HG03103 (cell line): ENCODE measurements around the gene MBL2.

Experiments used
- ATAC-seq: cut with Tn5 transposase; IDR thresholded peaks from one replicate; pipeline ENCODE4 v1.9.1; 2021; ENCODE audit warnings: low read depth; ENCODE audit not compliant: unreplicated experiment

Gene MBL2

DNA sequence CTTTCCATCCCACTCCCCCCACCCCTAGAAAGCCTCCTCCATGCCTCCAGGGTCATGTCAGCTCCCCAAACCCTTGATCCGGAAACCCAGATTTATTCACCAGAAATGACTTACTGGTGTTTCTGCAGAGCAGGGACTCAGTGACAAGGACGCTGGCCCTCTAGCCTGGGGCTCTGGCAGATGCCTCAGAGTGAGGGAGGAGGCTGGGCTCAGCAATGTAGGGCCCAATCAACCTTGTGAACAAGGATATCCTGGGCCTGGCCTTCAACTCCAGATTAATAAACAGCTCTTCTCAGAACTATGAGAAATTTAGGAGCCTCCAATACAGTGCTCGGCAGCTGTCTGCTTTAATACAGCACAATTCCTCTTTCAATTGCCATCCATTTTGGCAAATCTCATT is at the start of gene MBL2:
MBL2 (minus strand) TSS at position 162 of the 400 bp plus-strand sequence. CDS start 1,149 bp downstream, outside the sequence.
- ATAC-seq, result no peak

DNA sequence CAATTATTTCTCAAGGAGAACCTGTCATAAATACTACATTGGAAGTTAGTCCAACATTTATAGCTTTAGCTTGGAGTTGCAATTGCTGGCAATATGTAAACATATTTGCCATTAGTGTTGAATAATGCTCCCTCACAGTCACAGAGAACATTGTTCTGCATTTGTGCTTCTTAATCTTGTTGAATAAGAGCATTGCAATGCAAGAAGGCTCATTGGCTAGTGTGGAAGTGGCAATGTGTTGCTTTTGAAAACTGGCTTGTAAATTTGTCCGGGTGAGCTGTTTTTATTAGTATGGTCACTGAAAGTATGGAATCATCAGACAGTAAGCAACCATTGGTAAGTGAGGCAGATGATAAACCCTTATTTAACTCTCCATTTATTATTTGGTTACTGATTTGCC is 47.7 kb upstream of the MBL2 start:
- no peak for ATAC-seq

DNA sequence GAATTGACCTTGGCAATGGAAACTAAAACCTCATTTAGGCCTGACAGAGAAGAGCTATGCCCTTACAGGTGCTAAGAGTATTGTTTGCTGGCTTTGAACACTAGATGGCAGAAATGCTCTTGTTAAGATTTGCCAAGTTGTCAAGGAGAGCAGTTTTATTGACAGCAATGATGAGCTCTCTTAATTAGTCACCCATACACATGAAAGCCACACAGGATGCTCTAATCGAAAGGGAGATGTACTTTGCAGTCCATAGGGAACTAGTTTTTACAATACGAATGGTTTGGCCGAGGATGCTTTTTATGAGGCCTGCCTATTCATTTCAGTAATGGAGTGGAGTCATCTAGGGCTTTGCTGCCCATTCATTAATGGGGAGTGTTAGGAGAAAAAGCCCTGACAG is 45.4 kb upstream of the MBL2 start:
- ATAC-seq, result peak; percentile 92

DNA sequence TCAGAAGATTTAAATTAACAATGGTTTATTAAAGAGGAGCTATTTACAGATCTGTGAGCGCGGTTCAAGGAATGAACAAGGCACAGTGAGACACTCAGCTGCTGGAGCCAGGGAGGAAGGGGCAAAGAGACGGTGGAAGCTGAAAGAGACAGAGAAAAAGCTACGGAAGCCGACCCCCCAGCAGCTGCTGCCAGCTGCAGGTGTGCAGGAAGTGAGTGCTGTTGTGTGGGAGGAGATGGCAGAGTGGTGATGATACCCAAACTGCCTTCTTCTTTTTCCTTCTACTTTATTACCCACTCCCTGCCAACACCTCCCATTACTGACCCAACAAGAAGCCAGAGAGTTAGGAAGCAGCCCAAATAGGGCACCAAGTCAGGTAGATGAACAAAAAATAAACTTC is 41.9 kb upstream of the MBL2 start:
- ATAC-seq, result no peak

DNA sequence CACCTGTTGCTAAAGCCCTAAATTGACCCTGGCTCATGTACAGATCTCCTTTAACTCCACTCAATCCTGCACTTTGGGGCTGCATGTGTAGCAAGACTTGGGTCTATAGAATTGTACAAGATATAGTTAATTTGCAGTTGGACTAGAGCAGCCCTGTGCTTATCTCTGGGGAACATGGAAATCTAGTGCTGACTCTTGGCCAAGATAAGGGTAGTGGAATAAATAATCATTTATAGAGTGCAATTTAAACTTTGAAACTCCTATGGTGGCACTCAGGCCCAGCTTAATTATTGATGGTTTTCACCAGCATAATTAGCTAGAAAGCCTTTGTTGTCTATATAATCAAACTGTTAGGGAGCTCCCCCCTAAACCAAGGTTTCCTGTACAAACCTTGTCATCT is 39.2 kb upstream of the MBL2 start:
- ATAC-seq, result no peak

DNA sequence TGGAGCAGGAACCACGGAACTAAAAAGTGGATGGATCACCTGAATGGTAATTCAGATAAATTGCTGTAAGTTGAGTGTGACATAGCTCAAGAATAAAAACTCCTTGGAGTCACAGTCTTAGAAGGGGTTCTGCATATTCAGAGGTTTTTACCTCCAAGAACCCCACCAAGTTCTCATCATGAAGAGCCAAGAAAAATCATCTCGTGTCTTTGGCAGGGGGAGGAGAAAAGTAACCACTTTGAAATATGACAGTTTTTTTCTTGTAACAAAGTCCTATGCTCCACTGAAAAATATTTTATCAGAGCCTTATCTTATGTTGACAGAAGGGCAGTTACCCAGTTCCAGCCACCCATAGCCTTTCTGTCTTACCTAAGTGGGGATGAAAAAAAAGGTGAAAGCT is 38.2 kb upstream of the MBL2 start:
- no peak for ATAC-seq

DNA sequence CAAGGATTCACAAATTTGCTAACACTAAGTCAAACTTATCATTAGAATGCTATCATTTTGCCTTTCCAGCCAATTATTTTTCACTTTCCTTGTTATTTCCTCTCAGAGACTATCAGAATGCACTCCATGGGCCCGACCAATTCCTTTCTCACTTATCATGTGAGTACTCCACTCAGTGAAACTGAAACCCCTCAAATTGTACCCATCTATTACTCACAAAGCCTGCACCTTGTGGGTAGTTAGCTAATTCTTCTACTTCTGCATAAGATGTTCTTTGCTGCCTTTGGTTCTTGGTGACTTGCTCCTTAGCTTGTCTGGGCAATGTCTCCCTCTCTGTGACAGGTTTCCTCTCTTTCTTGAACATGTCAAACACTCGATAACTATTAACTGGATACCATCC is 35.2 kb upstream of the MBL2 start:
- no peak for ATAC-seq

DNA sequence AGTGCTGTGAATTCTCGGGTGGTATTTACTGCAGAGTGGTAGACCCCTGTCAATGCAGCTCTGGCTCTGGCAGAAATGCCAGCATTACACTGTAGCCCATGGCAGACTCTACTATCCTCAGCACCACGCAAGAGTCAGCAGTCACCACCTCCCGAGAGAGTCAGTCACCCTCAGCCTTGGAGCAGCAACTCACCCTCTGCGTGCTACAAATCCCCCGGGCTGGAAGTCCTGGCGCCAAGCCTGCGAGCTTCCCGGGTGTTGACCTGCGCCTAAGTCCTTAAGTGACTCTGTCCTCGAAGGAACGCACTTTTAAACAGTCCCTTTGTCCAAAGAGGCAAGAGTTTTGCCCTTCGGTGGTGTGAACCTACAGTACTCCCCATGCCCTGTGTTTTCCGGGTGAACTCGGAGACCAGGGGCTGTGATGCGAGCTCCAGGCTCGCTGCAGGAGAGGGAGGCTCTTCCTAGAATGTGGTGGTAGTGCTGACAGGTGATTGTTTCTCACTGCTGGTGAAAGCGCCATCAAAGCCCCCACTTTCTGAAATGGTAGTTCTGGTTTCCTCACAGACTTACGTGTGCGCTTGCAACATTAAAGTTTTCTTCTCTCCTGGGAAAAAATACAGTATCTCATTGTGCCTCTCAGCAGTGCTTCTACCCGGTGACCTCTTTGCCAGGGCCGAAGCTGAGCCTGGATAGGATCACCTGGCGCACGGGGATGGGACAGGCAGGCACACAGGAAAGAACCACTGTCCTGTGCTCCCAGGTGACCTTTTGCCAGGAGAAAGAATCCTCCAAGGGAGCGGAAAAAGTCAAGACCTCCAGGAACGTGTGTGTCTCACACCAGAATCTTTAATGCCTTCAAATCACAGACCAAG is 33.1 kb upstream of the MBL2 start:
- no peak for ATAC-seq

DNA sequence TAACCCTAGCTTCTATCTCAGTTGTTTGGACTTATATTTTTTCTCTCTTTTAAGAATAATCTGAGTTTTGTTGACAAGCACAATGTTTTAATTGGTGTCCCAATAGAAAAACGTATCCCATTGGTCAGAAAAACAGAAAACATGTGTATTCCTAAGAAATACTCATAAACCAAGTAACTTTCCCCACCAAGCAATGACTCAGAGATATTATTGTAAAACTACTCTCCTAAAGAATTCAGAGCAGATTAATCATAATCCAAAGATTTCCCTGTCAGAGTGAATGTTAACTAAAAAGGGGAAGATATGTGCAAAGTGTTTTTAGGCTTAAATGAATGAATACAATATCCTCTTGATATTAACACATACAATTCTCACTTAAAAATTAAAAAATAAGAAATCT is 29.4 kb upstream of the MBL2 start:
- no peak for ATAC-seq

DNA sequence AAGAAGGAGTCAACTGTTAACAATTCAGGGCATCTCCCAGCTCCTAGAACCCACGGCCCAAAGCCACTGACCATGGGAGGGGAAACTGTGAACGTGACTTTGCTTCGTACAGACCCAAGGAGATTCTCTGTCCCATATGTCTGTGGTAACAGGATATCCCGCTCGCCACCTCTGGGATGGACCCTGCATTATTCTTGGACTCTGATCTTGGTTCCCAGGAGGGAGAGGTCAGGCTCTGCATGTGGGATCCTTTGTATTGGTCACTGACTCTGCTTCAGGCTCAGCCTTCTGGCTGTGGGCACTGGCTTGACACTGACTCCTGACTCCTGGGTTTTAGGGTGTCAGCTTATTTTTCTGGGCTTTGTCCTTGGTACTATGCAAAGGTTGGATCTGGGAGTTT is 13.5 kb upstream of the MBL2 start:
- no peak for ATAC-seq

DNA sequence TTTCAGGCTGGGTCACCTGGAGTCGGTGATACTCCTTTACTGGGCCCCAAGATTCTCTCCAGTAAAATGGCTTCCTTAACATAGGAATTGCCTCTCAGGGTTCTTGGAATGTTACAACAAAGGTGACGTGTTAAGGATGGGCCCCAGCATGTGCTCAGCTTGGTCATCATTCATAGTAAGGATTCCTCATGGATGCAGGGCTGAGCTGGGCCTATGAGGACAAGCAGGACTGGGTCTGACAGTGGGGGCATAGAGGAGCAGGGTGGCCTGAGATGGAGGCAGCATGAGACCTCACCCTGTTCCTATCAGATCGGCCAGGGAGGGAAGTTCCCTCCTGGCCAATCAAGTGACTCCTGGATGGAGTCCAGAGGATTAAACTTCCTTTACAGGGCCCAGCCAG is 12.8 kb upstream of the MBL2 start:
- no peak for ATAC-seq

DNA sequence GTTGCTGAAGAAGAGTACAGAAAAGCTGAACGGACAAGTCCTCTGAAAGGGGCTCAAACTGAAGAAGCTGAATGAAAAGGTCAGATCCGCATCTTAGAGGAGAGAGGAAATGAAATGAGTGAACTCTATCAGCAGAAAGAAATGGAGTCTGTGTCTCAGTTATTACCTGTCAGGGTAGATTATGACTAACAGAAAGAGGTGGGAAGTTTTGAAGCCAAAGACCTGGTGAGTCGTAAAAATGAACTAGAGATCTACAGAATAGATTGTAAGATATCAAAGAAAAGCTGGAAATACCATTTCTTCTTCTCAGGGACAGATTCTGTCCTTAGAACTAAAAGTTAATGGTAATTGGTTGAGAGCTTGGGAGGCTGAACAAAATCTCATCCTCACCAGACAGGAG is 11.1 kb upstream of the MBL2 start:
- no peak for ATAC-seq

DNA sequence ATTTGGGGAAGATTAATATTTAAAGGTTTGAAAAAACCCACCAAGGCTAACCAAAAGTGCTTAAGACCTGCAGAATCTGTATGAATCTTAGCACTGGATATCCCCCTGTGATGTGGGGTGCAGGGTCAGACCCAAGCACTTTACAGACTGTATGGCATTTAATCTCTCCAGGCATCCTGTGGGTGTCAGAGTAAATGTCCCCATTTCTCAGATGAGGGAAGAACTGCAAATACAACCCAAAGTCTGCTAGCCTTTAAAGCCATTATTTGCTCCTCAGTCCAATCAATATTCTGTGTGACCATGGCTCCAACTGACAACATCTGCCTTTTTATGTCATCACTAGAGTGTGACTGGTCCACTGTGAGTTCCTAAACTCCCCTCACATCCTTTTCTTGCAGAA is 10.0 kb upstream of the MBL2 start:
- ATAC-seq, result no peak

DNA sequence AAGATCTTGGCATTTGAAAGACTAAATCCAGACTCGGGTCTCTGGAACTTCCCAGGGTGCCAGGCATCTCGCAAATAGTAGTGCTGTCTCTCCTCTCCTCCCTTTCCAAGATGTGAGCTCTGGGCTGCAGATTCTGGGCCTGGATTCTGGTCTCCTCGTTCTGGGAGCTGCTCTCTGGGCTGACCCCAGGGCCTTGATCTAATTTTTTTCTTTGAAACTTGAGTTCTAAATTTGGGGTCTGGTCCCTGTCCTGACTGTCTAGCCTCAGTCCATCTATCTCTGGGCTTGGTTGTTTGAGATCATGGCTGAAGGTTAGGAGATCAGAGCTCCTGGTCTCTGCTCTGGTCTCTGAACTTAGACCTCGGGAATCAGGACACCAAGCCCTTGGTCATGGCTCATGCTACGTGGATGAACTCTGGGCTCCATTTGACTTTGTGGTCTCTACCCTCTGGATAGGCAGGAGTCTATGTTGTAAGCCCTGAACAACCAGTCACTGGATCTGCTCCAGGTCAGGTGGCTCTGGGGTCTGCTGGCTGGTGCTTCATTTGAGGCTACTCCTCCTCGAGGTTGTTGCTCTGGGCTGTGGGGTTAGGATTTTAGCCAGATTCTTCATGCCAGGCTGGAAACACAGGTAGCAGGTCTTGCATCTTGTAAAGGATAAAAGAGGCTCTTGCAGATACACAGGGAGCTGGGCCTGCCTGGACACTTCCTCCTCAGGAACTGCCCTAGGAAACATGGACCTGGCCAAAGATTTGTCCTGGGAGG is 8.0 kb upstream of the MBL2 start:
- no peak for ATAC-seq

DNA sequence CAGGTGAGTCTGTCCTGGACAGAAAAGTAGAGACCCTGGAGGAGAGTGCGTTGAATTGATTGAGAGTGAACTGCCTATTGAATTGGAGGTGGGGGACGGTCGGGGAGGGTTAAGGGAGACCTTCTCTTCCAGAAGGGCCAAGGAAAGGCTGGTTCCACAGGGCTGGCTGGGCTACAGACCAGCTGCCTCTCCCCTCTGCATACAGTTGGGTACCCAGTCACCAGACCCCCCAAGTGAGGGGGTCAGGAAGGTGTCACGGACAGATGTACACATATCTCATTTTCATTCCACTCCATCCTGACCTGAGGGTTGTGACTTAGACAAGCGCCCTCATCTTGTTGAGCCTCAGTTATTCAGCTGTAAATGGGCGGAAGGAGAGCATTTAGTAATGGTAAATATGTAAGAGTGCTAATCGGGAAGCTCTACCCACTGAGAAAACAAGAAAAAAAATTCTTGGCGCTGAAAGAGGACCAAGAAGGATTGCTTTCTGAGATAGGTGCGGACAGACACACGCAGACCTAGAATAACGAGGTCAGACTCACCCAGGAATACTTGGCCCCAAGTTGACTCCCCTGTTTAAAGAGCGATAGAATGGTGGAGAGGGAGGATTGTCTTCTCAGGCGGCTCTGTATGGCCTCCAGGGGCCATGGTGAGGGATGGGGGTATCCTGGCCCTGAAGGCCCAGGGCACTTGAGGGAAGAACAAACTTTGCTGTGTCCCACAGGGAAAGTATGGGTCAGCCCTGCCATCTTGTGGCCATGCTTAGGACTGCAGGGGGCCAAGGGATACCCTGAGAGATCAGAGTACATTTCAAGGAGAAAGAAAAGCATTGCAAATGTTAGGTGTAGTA is 7.2 kb upstream of the MBL2 start:
- ATAC-seq, result peak; percentile 95

DNA sequence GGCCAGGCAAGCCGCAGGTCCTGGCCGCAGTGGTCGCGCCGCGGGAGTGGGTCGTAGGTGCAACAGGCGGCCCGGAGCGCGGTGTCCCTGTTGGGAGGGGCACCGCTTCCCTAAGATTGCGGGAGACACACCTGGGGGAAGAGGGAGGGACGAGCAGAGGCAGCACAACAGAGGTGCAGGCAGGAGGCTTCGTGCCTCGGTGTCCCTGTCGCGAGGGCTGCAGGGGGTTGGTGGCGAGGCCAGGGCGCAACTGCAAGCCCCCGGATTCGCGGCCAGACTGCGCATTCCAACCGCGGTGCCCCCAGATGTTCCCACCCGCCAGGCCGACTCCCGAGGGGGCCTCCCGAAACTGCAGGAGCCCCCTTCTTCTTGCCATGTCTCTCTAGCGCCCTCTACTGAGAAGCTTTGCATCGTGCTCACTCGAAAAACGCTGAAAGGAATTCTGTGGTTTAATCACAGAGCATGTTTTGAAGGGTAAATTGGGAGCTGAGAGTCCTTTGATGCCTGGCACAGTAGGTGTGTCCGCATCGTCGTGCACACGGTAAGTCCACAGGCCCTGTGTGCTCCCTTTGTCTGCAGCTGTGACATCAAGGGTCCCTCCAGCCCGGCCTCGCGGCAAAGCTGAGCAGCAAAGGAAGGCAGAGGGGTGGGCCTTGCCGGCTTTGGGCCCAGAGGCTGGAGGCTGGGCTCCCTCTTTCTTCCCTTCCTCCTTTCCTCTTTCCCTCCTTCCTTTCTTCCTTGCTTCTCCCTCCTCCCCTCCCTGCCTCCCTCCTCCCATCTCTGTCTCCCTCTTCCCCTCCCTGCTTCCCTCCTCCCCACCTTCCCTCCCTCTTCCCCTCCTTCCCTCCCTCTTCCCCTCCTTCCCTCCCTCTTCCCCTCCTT is 6.2 kb upstream of the MBL2 start:
- no peak for ATAC-seq

DNA sequence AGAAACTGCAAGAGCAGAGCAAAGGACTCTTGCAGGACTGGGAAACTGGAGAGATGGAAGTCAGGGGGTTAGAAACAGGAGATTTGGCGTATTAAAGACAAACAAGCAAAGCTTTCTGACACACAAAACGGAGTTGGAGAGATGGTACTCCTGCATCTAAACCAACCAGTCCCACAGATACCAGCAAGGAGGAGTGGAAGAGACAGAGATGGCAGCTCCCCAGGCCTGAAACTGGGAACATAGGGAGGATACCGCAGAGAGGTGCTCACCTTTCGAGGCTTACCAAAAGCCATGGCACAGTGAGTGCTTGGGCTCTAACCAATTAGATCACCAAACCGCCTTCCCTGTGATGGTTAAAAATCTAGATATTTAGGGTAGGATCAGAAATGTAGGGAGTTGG is 4.8 kb upstream of the MBL2 start:
- ATAC-seq, result no peak

DNA sequence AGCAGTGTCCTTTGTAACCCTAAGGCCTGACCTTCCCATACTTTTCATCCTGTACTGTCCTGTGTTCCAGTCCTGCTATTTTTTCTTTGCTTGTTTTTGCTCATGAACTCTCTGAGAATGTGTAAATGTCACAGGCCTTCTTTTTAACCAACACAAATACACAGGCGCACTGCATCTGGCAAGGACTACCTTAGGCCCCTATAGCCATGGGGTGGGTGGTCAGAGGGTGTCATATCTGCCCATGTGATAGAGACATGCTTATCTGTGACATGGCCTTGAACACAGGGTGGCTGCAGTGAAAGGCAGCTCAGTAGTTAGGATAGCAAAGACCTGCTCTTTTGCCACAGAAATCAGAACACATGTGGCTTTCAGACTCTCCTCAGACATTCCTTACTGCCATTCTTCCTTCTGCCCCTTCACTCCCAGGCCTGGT is 3.9 kb upstream of the MBL2 start:
- no peak for ATAC-seq

DNA sequence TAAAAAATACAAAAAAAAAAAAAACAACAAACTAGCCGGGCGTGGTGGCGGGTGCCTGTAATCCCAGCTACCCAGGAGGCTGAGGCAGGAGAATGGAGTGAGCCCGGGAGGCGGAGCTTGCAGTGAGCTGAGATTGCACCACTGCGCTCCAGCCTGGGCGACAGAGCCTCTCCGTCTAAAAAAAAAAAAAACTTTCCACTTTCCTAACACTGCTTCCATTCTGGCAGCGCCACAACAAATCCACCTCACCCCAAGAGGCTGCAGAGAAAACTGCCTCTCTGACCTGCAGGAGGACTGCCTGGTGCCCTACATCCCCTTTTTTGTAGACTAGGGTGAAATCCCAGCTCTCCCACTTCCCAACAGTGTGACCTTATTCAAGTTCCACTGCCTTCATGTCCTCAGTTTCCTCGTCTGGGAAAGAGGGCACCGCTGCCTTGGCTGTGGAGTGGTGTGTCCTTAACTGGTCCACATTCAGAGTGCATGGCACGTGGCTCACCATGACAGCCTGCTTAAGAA is 2.6 kb upstream of the MBL2 start:
- no peak for ATAC-seq

DNA sequence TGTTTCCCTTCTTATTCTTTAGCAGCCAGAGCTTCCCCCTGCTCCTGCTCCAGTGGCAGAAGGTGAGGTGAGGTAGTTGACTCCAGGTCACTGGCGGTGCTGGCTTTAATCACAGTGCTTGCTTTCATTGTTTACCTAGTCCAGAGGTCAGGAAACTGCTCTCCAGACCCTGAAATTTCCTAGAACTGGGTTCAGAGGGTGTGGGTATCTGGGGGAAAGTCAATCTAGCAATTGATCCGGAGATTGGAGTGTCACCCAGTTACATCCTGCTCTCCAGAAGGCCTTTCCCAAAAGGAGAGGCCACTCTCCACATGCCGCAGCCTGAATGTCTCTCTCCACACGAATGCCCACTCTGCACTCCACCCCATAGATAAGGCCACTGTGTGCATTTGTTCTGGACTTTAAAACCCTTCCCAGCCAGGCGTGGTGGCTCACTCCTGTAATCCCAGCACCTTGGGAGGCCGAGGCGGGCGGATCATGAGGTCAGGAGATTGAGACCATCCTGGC is 2.1 kb upstream of the MBL2 start:
- no peak for ATAC-seq
